ENCODE results near the gene IL10RB. TPM values are rescaled to one million over a fixed set of nuclear protein-coding genes. Genes with fewer than 3 reads are reported as not detected.
"Not testable (repeated sequence)": the region's sequence is repeated elsewhere in the genome, so short reads cannot be mapped to it uniquely, and the experiment has no call there.

Gene IL10RB
- total RNA-seq, 1 donor from 2014 or later: 47.1 TPM

DNA sequence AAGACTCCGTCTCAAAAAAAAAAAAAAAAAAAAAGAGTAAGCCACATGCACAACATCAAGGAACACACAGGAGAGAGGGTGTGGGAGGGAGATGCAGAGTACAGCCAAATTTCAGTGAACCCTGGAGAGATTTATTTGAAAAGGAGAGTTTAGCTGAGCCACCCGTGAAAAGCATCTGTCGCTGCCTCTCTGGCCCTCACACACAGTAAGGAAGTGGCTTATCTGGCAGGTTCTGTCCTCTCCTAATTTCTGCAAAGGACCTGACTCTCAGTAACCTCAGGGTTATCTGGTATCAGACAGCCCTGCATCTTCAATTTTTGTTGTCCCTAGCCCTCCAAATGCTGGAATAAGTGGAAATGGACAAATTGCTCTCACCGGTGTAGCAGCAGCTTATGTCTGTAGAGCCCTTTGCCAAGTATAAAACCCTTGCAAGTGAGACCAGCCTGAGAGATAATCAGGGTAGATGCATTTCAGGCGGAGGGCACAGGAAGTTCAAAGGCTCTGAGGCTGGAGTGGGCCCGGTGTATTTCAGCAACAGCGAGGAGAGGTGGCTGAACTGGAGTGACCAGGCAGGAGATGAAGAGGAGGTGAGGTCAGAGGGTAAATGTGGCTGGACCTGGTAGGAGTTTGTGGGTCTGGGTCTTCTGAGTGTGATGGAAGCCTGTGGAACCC is 16.7 kb upstream of the IL10RB start:
- H3K9me3 ChIP-seq: no peaks in the 10 kb centered on the region
- no peak for ATAC-seq
- no peak overlapping the region for H3K27ac ChIP-seq
- no peak for DNase-seq
- H3K4me1 ChIP-seq: peaks cover 2% of the 10 kb centered on the region
- no peaks in the 10 kb centered on the region for H3K27me3 ChIP-seq
- H3K36me3 ChIP-seq: peaks cover 99% of the 10 kb centered on the region
- intact Hi-C loops (cut with DNase I): no loop called here
- H3K4me3 ChIP-seq: no peak overlapping the region
- TF ChIP-seq, protein P1, sequence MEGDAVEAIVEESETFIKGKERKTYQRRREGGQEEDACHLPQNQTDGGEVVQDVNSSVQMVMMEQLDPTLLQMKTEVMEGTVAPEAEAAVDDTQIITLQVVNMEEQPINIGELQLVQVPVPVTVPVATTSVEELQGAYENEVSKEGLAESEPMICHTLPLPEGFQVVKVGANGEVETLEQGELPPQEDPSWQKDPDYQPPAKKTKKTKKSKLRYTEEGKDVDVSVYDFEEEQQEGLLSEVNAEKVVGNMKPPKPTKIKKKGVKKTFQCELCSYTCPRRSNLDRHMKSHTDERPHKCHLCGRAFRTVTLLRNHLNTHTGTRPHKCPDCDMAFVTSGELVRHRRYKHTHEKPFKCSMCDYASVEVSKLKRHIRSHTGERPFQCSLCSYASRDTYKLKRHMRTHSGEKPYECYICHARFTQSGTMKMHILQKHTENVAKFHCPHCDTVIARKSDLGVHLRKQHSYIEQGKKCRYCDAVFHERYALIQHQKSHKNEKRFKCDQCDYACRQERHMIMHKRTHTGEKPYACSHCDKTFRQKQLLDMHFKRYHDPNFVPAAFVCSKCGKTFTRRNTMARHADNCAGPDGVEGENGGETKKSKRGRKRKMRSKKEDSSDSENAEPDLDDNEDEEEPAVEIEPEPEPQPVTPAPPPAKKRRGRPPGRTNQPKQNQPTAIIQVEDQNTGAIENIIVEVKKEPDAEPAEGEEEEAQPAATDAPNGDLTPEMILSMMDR (IDR thresholded peaks at IDR 0.05): no peak

DNA sequence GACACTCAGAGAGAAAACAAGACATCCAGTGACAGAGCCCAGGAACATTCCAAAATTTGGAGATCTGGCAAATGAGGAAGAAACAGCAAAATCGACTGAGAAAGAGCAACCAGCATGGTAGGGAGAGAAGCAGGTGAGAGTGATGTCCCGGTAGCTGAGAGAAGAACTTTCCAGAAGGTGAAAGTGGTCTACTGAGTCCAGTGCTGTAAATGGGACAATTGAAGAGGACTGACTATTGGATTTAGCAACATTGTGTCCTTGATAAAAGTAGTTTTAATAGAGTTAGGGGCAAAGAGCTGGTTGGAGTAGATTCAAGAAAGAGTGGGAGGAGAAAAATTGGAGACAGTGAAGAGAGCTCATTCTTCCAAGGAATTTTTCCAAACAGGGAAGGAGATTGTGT is 15.0 kb upstream of the IL10RB start:
- TF ChIP-seq, protein P1 (IDR thresholded peaks at IDR 0.05): no peak
- peaks cover 100% of the 10 kb centered on the region for H3K36me3 ChIP-seq
- no peak for DNase-seq
- no peak overlapping the region for H3K4me3 ChIP-seq
- intact Hi-C loops (cut with DNase I): no loop called here
- no peaks in the 10 kb centered on the region for H3K4me1 ChIP-seq
- no peak overlapping the region for H3K27ac ChIP-seq
- ATAC-seq: no peak
- H3K9me3 ChIP-seq: no peaks in the 10 kb centered on the region
- no peaks in the 10 kb centered on the region for H3K27me3 ChIP-seq

DNA sequence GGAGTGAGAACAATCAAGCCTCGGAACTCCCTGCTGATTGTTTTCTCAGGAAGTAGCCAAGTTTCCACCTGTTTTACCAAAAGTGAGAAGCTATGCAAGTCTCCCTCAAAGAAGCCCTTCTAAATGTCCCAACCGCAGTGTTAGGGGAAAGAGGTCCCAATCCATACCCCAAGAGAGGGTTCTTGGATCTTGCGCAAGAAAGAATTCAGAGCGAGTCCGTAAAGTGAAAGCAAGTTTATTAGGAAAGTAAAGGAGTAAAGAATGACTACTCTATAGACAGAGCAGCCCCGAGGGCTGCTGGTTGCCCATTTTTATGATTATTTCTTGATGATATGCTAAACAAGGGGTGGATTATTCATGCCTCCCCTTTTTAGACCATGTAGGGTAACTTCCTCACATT is 12.8 kb upstream of the IL10RB start:
- H3K4me1 ChIP-seq; H3K9me3 ChIP-seq; intact Hi-C loops (cut with DNase I); H3K27ac ChIP-seq; ATAC-seq; H3K4me3 ChIP-seq; H3K27me3 ChIP-seq; DNase-seq: not testable (repeated sequence)
- peaks cover 95% of the 10 kb centered on the region for H3K36me3 ChIP-seq

DNA sequence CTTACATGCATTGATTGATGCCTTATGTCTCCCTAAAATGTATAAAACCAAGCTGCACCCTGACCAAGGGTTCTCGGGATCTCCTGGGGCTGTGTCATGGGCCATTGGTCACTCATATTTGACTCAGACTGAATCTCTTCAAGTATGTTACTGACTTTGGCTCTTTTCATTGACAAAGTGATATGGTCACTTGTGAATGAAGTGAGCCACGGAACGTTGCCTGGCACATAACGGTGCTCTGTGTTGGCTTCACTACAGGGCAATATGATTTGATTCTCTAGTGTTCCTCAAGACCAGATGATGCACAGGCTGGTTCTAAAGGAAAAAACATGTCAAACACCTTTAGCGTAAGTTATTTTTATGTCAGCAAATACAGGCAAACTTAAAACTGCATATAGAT is 11.4 kb upstream of the IL10RB start:
- intact Hi-C loops (cut with DNase I): no loop called here
- no peak for ATAC-seq
- Histone ChIP-seq H3K4me1 (no peaks in the 10 kb centered on the region), H3K9me3 (no peaks in the 10 kb centered on the region), H3K27ac (no peak overlapping the region), H3K36me3 (peaks cover 87% of the 10 kb centered on the region), H3K27me3 (no peaks in the 10 kb centered on the region), H3K4me3 (no peak overlapping the region)
- TF ChIP-seq, protein P1 (IDR thresholded peaks at IDR 0.05): no peak
- no peak for DNase-seq

DNA sequence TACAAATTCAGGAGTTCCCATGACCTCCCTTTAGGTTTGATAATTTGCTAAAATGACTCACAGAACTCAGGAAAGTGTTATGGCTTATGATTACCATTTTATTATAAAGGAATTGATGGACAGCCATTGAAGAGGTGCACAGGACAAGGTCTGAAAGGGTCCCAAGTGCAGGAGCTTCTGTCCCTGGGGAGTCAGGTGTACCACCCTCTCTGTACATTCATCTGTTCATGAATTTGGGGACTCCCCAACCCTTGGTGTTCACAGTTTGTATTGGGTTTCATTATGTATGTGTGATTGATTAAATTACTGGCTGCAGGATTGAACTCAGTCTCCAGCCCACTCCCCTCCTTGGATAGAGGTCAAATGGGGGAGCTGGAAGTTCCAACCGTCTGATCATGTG is 10.8 kb upstream of the IL10RB start:
- H3K27me3 ChIP-seq: no peaks in the 10 kb centered on the region
- TF ChIP-seq, protein P1 (IDR thresholded peaks at IDR 0.05): no peak
- intact Hi-C loops (cut with DNase I): no loop called here
- no peak for DNase-seq
- H3K4me3 ChIP-seq: no peak overlapping the region
- no peak for ATAC-seq
- H3K27ac ChIP-seq: no peak overlapping the region
- no peaks in the 10 kb centered on the region for H3K9me3 ChIP-seq
- H3K36me3 ChIP-seq: peaks cover 81% of the 10 kb centered on the region
- H3K4me1 ChIP-seq: no peaks in the 10 kb centered on the region

DNA sequence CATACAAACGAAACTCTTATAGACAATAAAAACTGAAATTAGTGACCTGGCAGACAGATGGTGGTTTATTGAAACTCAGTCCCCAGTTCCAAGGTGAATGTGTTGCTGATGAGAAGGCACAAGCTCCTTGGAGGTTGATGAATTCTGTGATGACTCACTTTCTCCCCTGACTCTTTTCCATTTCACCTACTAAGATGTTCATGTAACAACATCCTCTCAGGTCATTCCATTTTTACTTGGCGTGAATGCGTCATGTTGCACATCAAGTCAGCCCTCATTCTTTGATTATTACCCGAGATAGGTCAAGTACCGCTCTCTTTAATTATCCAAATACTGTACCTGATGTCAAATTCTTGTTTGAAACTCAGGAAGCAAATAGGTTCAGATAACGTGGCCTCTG is 10.1 kb upstream of the IL10RB start:
- TF ChIP-seq, protein P1 (IDR thresholded peaks at IDR 0.05): no peak
- no peak overlapping the region for H3K27ac ChIP-seq
- ATAC-seq (no peak), DNase-seq (no peak)
- intact Hi-C loops (cut with DNase I): no loop called here
- no peaks in the 10 kb centered on the region for H3K27me3 ChIP-seq
- H3K4me1 ChIP-seq: no peaks in the 10 kb centered on the region
- no peak overlapping the region for H3K4me3 ChIP-seq
- peaks cover 75% of the 10 kb centered on the region for H3K36me3 ChIP-seq
- H3K9me3 ChIP-seq: no peaks in the 10 kb centered on the region

Measured in upper lobe of right lung (tissue), 1 donor.